ENCODE data around the gene HMGN3. TPM values are rescaled to one million over a fixed set of nuclear protein-coding genes. Genes with fewer than 3 reads are reported as not detected.

The HMGN3 gene
- total RNA-seq, 4 donors from 2014 or later: 33.1 to 60.8 (median 47.0) TPM

DNA sequence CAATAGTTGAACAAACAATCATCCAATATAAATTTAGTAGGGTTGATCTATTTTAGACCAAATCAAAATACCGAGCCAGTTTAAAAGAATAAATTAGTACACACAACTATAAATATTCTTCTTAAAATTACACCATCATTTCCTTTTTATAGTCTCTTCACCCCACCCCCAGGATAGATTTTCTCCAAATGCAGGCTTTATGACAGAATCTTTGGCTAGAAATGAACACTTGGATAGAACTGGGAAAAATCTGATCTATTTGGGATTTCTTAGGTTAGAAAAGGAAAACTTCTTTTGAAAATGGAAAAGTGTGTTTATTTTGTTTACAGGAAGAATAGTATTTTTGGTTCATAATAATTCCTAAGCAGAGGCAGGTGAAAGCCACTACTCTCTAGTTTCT is 74.6 kb downstream of the HMGN3 start:
- TF ChIP-seq, protein P1, sequence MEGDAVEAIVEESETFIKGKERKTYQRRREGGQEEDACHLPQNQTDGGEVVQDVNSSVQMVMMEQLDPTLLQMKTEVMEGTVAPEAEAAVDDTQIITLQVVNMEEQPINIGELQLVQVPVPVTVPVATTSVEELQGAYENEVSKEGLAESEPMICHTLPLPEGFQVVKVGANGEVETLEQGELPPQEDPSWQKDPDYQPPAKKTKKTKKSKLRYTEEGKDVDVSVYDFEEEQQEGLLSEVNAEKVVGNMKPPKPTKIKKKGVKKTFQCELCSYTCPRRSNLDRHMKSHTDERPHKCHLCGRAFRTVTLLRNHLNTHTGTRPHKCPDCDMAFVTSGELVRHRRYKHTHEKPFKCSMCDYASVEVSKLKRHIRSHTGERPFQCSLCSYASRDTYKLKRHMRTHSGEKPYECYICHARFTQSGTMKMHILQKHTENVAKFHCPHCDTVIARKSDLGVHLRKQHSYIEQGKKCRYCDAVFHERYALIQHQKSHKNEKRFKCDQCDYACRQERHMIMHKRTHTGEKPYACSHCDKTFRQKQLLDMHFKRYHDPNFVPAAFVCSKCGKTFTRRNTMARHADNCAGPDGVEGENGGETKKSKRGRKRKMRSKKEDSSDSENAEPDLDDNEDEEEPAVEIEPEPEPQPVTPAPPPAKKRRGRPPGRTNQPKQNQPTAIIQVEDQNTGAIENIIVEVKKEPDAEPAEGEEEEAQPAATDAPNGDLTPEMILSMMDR (IDR thresholded peaks at IDR 0.05; ENCODE audit: low read depth): no peak

DNA sequence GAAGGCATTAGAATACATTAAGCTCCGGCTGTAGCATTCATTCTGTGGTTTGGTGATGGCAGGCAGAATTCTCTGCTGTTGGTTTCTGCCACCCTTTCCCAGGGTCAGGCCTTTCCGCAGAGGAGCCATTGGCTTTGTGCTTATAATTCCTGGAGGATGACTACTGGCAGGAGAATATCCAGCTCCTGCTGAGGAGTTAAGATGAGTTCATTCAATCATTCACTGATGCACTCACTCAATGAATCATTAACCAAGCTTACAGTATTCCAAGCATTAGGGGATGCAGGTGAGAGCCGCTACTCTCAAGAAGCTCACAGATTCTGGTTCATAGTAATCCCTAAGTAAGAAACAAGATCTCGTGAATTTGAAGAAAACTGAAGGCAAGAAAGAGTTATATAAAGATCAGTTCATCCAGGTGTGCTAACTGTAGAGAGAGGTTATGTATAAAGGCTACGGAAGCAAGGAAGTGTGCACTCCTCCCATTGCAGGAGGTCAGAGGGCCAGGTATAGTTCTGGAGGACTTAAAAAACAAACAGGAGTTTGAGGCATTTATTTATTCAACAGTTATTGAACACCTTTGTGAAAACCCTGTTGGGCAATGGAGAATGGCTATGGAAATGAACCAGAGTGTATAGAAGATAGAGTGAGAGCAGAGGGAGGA is 75.5 kb downstream of the HMGN3 start:
- TF ChIP-seq, protein P1 (IDR thresholded peaks at IDR 0.05; ENCODE audit: low read depth): no peak

DNA sequence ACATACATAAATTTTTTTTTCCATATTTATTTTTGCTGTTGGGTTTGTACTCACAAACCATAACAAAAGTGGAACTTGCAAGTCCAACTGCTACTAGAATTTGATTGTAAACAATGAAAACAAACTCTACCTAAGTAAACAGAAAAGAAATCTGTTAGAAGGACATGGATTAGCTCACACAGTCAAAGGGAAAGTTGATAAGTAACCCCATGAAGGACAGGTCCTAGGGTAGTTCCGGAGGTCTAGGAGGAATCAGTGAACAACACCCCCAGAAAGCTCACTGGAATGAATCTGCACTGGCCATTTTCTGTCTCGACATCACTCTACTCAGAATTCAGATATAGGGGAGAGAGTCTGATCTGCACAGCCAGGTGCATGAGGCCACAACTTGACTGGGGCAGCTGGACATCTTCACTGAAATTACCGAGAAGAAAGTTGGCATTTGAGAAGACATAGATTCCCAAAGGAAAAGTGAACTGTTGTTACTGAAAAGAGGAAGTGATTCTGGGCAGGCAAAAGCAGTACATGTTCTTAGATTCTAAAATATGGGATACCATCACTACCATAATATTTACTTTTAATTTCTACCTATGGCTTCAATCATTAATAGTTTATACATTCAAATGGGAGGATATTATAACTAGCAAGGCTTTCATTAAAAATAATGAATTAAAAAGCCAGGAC is 76.4 kb downstream of the HMGN3 start:
- TF ChIP-seq, protein P1 (IDR thresholded peaks at IDR 0.05; ENCODE audit: low read depth): no peak

DNA sequence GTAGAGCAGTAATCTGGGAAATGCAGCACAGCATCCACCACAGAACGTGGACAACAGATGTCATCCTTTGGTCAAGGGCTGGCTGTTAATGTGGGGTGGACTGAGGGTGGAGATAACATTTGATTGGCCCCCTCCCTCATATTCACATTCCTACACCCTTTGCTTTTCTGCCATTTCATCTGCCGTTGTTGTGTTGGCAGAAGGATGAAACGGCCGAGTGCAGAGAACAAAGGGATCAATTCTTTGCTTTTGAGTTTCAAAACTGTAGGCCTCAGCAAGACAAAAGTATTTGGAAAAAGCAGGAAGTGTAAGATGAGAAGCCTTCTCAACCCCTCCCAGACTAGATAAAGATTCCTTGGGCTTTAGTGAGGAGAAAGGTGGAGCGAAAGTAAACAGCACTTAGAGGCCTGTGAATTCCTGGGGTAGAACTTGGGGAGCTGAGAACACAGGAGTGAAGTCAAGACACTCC is 82.2 kb downstream of the HMGN3 start:
- TF ChIP-seq, protein P1 (IDR thresholded peaks at IDR 0.05; ENCODE audit: low read depth): no peak

Other genes with a start within 250 kb of the HMGN3 start
- 10 to 100 TPM; 33.2 to 41.6 (median 33.8) TPM for gene PHIP, start 156.4 kb downstream of the HMGN3 start, total RNA-seq